HCT116 (cell line): Measurements from ENCODE around the gene ESR1.

Experiments used
- EGR1 ChIP-seq: IDR thresholded peaks from 2 replicates; pipeline ENCODE4 v1.6.1; 2012; ENCODE audit warnings: low read depth
- EZH2 ChIP-seq: fragments of 200-600 bp; sonication (generic); IDR thresholded peaks from 2 replicates; pipeline ENCODE4 v1.6.1; 2017; ENCODE audit warnings: antibody characterized with exemption, mixed run types
- EZH2phosphoT487 ChIP-seq: fragments of 200-600 bp; IDR thresholded peaks from 2 replicates; pipeline ENCODE4 v1.6.1; 2018; ENCODE audit warnings: antibody characterized with exemption, borderline replicate concordance
- FOSL1 ChIP-seq: IDR thresholded peaks from 2 replicates; pipeline ENCODE4 v1.6.1; 2012; ENCODE audit warnings: low read depth
- JUND ChIP-seq: IDR thresholded peaks from 2 replicates; pipeline ENCODE4 v1.6.1; 2012
- POLR2A ChIP-seq: IDR thresholded peaks from 2 replicates; pipeline ENCODE4 v1.7.0; 2011; ENCODE audit warnings: borderline replicate concordance; ENCODE audit not compliant: insufficient read depth, insufficient read length; ENCODE audit errors: extremely low read depth
- POLR2AphosphoS5 ChIP-seq: IDR thresholded peaks from 2 replicates; pipeline ENCODE4 v1.6.1; 2011; ENCODE audit warnings: mild to moderate bottlenecking, low read depth, low read length, moderate library complexity
- RAD21 ChIP-seq: IDR thresholded peaks from 2 replicates; pipeline ENCODE4 v1.6.1; 2012; ENCODE audit warnings: low read depth, mild to moderate bottlenecking
- SIN3A ChIP-seq: IDR thresholded peaks from 2 replicates; pipeline ENCODE4 v1.6.1; 2012; ENCODE audit warnings: low read depth
- YY1 ChIP-seq: IDR thresholded peaks from 2 replicates; pipeline ENCODE4 v1.6.1; 2011; ENCODE audit warnings: low read length, low read depth, moderate library complexity, mild to moderate bottlenecking; ENCODE audit not compliant: insufficient replicate concordance; ENCODE audit errors: extremely low read depth
- ZFX ChIP-seq: fragments of 450-650 bp; IDR thresholded peaks from 2 replicates; pipeline ENCODE4 v1.6.1; 2017
- TF ChIP-seq, protein P1 (sequence below), 3 experiments: fragments of 200-600 bp in 1 of 3; sonication (generic) in 1 of 3; IDR thresholded peaks in 2 of 3; conservative IDR thresholded peaks in 1 of 3; 2 replicates each; pipeline ENCODE4 v1.5.1; 2012 to 2017; ENCODE audit warnings: low read depth in 2 of 3, low read length in 2 of 3, antibody characterized with exemption in 1 of 3, borderline replicate concordance in 1 of 3, control low read depth in 1 of 3, mild to moderate bottlenecking in 1 of 3, mixed read lengths in 1 of 3, mixed run types in 1 of 3, moderate library complexity in 1 of 3; ENCODE audit not compliant: insufficient read depth in 1 of 3
- TF ChIP-seq, protein P2 (sequence below): IDR thresholded peaks from 2 replicates; pipeline ENCODE4 v1.6.1; 2012
- TF ChIP-seq, protein P3 (sequence below): IDR thresholded peaks from 2 replicates; pipeline ENCODE4 v1.6.1; 2012; ENCODE audit warnings: low read depth

DNA sequence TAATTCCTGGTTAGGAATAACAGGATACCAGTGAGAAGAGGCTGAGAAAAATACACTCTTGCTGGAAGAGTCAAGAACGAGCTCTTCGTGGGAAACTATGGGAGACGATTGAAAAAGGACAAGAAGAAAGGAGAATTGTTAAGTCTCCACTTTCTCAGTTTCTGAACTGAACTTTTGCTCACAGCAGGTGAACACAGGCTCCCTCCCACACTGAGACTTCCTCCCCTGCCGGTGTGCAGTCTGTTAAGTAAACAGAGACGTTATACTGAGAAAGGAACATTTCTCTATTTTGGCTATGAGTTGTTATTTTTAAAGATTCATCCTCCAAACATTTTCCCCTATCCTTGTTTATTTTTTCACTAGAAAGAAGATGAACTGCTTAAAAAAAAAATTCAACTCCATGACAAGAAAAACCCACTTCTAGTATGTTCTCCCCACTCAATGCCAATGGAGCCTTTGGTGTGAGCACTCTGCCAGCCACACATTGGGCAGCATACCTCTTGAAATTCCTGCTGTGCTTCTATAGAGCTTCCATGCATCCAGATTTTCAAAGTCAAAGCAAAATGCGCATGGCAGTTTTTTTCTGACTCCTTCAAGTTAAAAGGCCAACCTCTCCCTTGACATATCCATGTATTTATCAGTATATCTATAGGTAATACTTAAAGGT is 250.5 kb downstream of the ESR1 start:
- TF ChIP-seq, protein P1, sequence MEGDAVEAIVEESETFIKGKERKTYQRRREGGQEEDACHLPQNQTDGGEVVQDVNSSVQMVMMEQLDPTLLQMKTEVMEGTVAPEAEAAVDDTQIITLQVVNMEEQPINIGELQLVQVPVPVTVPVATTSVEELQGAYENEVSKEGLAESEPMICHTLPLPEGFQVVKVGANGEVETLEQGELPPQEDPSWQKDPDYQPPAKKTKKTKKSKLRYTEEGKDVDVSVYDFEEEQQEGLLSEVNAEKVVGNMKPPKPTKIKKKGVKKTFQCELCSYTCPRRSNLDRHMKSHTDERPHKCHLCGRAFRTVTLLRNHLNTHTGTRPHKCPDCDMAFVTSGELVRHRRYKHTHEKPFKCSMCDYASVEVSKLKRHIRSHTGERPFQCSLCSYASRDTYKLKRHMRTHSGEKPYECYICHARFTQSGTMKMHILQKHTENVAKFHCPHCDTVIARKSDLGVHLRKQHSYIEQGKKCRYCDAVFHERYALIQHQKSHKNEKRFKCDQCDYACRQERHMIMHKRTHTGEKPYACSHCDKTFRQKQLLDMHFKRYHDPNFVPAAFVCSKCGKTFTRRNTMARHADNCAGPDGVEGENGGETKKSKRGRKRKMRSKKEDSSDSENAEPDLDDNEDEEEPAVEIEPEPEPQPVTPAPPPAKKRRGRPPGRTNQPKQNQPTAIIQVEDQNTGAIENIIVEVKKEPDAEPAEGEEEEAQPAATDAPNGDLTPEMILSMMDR (IDR thresholded peaks at IDR 0.05 in 2 of 3, conservative IDR thresholded peaks at IDR 0.05 in 1 of 3; ENCODE audit: borderline replicate concordance in 1 of 3, insufficient read depth in 1 of 3, low read depth in 2 of 3, low read length in 2 of 3): no peak
- no peak for TF ChIP-seq POLR2A
- TF ChIP-seq EZH2phosphoT487: no peak
- TF ChIP-seq EZH2: no peak
- no peak for TF ChIP-seq RAD21
- no peak for TF ChIP-seq SIN3A
- TF ChIP-seq POLR2AphosphoS5: no peak
- TF ChIP-seq, protein P2, sequence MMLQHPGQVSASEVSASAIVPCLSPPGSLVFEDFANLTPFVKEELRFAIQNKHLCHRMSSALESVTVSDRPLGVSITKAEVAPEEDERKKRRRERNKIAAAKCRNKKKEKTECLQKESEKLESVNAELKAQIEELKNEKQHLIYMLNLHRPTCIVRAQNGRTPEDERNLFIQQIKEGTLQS: no peak
- TF ChIP-seq JUND: no peak
- no peak for TF ChIP-seq ZFX
- TF ChIP-seq YY1: no peak
- TF ChIP-seq FOSL1: no peak
- no peak for TF ChIP-seq EGR1
- TF ChIP-seq, protein P3, sequence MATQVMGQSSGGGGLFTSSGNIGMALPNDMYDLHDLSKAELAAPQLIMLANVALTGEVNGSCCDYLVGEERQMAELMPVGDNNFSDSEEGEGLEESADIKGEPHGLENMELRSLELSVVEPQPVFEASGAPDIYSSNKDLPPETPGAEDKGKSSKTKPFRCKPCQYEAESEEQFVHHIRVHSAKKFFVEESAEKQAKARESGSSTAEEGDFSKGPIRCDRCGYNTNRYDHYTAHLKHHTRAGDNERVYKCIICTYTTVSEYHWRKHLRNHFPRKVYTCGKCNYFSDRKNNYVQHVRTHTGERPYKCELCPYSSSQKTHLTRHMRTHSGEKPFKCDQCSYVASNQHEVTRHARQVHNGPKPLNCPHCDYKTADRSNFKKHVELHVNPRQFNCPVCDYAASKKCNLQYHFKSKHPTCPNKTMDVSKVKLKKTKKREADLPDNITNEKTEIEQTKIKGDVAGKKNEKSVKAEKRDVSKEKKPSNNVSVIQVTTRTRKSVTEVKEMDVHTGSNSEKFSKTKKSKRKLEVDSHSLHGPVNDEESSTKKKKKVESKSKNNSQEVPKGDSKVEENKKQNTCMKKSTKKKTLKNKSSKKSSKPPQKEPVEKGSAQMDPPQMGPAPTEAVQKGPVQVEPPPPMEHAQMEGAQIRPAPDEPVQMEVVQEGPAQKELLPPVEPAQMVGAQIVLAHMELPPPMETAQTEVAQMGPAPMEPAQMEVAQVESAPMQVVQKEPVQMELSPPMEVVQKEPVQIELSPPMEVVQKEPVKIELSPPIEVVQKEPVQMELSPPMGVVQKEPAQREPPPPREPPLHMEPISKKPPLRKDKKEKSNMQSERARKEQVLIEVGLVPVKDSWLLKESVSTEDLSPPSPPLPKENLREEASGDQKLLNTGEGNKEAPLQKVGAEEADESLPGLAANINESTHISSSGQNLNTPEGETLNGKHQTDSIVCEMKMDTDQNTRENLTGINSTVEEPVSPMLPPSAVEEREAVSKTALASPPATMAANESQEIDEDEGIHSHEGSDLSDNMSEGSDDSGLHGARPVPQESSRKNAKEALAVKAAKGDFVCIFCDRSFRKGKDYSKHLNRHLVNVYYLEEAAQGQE: no peak
